GM18868 (cell line): Measurements from ENCODE around the gene ZNF557.
"Not testable (repeated sequence)": the region's sequence is repeated elsewhere in the genome, so short reads cannot be mapped to it uniquely, and the experiment has no call there.

Experiments
- ATAC-seq: cut with Tn5 transposase; IDR thresholded peaks from one replicate; pipeline ENCODE4 v1.9.1; 2021; ENCODE audit warnings: mild to moderate bottlenecking, moderate library complexity; ENCODE audit not compliant: unreplicated experiment

The ZNF557 gene

GRCh38 chr19:7069042-7069903, at the start of gene ZNF557:
Gene ZNF557, plus strand, starts transcription at chr19:7069703. Its CDS starts 5,372 bp downstream, at chr19:7075075.
- peak; percentile 92 for ATAC-seq

GRCh38 chr19:7021331-7021730, 48.2 kb upstream of the ZNF557 start, which contains the start of gene MBD3L2B:
Gene MBD3L2B, minus strand, starts transcription at chr19:7021431. Its CDS starts 34 bp downstream, at chr19:7021397.
- not testable (repeated sequence) for ATAC-seq

GRCh38 chr19:7028790-7029189, 40.7 kb upstream of the ZNF557 start:
- not testable (repeated sequence) for ATAC-seq

- ATAC-seq: not testable (repeated sequence)
Measured at GRCh38 chr19:7030278-7030677, 39.2 kb upstream of the ZNF557 start, which contains the start of gene MBD3L5. Gene MBD3L5, plus strand, starts transcription at chr19:7030578. Its CDS starts 34 bp downstream, at chr19:7030612.

GRCh38 chr19:7040079-7040478, 29.4 kb upstream of the ZNF557 start, which contains the start of gene MBD3L4:
Gene MBD3L4, minus strand, starts transcription at chr19:7040179. Its CDS starts 35 bp downstream, at chr19:7040144.
- not testable (repeated sequence) for ATAC-seq

- ATAC-seq: not testable (repeated sequence)
Measured at GRCh38 chr19:7041563-7041962, 27.9 kb upstream of the ZNF557 start.

GRCh38 chr19:7049021-7049420, 20.5 kb upstream of the ZNF557 start, which contains the start of gene MBD3L2:
Gene MBD3L2, plus strand, starts transcription at chr19:7049321. Its CDS starts 53 bp downstream, at chr19:7049374.
- ATAC-seq: not testable (repeated sequence)

GRCh38 chr19:7051421-7051820, 18.1 kb upstream of the ZNF557 start:
- ATAC-seq: not testable (repeated sequence)

GRCh38 chr19:7052896-7053295, 16.6 kb upstream of the ZNF557 start:
- not testable (repeated sequence) for ATAC-seq

GRCh38 chr19:7054635-7055368, 14.7 kb upstream of the ZNF557 start:
- ATAC-seq: not testable (repeated sequence)

GRCh38 chr19:7055679-7056078, 13.8 kb upstream of the ZNF557 start:
- ATAC-seq: not testable (repeated sequence)

GRCh38 chr19:7056371-7056770, 13.1 kb upstream of the ZNF557 start:
- not testable (repeated sequence) for ATAC-seq

GRCh38 chr19:7058576-7058975, 10.9 kb upstream of the ZNF557 start, which contains the start of gene MBD3L3:
Gene MBD3L3, minus strand, starts transcription at chr19:7058676. Its CDS starts 71 bp downstream, at chr19:7058605.
- not testable (repeated sequence) for ATAC-seq

GRCh38 chr19:7059977-7060376, 9.5 kb upstream of the ZNF557 start:
- ATAC-seq: not testable (repeated sequence)

GRCh38 chr19:7063339-7063738, 6.2 kb upstream of the ZNF557 start:
- no peak for ATAC-seq

- ATAC-seq: no peak
Measured at GRCh38 chr19:7063764-7064418, 5.6 kb upstream of the ZNF557 start.

GRCh38 chr19:7067122-7067521, 2.4 kb upstream of the ZNF557 start:
- not testable (repeated sequence) for ATAC-seq

- ATAC-seq: no peak
Measured at GRCh38 chr19:7067716-7068115, 1.8 kb upstream of the ZNF557 start.

- ATAC-seq: no peak
Measured at GRCh38 chr19:7068599-7068998, 904 bp upstream of the ZNF557 start.

- ATAC-seq: no peak
Measured at GRCh38 chr19:7069904-7070226, 362 bp downstream of the ZNF557 start.

GRCh38 chr19:7072541-7072940, 3.0 kb downstream of the ZNF557 start:
- no peak for ATAC-seq
